Neuronal stem cell (in vitro differentiated cells): Measurements from ENCODE around the gene MZT2A.
"Not testable (repeated sequence)": the region's sequence is repeated elsewhere in the genome, so short reads cannot be mapped to it uniquely, and the experiment has no call there.

Experiments used
- DNase-seq: peaks from one replicate; pipeline ENCODE4 v3.0.0-alpha.2; 2013; ENCODE audit warnings: low spot score
- H2AFZ ChIP-seq: one replicate; pipeline ENCODE4 v1.6.1; 2013; ENCODE audit warnings: mild to moderate bottlenecking, low read length, inconsistent platforms
- H2AK5ac ChIP-seq: 2 replicates; pipeline ENCODE4 v1.6.1; 2013; ENCODE audit warnings: low read depth, mild to moderate bottlenecking, inconsistent platforms, low read length, moderate library complexity, mixed read lengths
- H2BK120ac ChIP-seq: 2 replicates; pipeline ENCODE4 v1.6.1; 2013; ENCODE audit warnings: low read depth, mild to moderate bottlenecking, inconsistent platforms, low read length, moderate library complexity, mixed read lengths
- H2BK12ac ChIP-seq: one replicate; pipeline ENCODE4 v1.6.1; 2013; ENCODE audit warnings: low read length, inconsistent platforms
- H2BK15ac ChIP-seq: 2 replicates; pipeline ENCODE4 v1.6.1; 2013; ENCODE audit warnings: mild to moderate bottlenecking, low read length, inconsistent platforms, mixed read lengths
- H2BK5ac ChIP-seq: one replicate; pipeline ENCODE4 v1.6.1; 2013; ENCODE audit warnings: inconsistent platforms, mild to moderate bottlenecking, low read length, moderate library complexity
- H3K14ac ChIP-seq: one replicate; pipeline ENCODE4 v1.6.1; 2013; ENCODE audit warnings: low read length, inconsistent platforms
- H3K18ac ChIP-seq: 2 replicates; pipeline ENCODE4 v1.6.1; 2013; ENCODE audit warnings: low read length, inconsistent platforms
- H3K23ac ChIP-seq: 2 replicates; pipeline ENCODE4 v1.6.1; 2013; ENCODE audit warnings: low read depth, mild to moderate bottlenecking, mixed read lengths, low read length, inconsistent platforms; ENCODE audit not compliant: poor library complexity
- H3K27ac ChIP-seq: replicated peaks from 3 replicates; pipeline ENCODE4 v1.5.1; 2013; ENCODE audit warnings: low read length, inconsistent platforms
- H3K27me3 ChIP-seq, 3 experiments: 2 replicates each; pipeline ENCODE4 v1.6.1; 2013; ENCODE audit warnings: low read length in 3 of 3, mild to moderate bottlenecking in 2 of 3, inconsistent platforms in 1 of 3, low read depth in 1 of 3, mixed read lengths in 1 of 3, moderate library complexity in 1 of 3; ENCODE audit not compliant: control insufficient read depth in 3 of 3, insufficient read depth in 3 of 3
- H3K36me3 ChIP-seq, 2 donors: replicated peaks in 1 of 2; 2 replicates each; pipeline ENCODE4 v1.6.1; 2013; ENCODE audit warnings: low read length in 2 of 2; ENCODE audit not compliant: control insufficient read depth in 2 of 2, insufficient read depth in 2 of 2
- H3K4ac ChIP-seq: 2 replicates; pipeline ENCODE4 v1.6.1; 2013; ENCODE audit warnings: inconsistent platforms, mild to moderate bottlenecking, low read length, moderate library complexity
- H3K4me1 ChIP-seq, 2 donors: 1 replicate in 1 of 2; 2 replicates in 1 of 2; pipeline ENCODE4 v1.6.1; 2013; ENCODE audit warnings: low read length in 2 of 2, low read depth in 1 of 2; ENCODE audit not compliant: control insufficient read depth in 2 of 2, insufficient read depth in 1 of 2
- H3K4me2 ChIP-seq: one replicate; pipeline ENCODE4 v1.6.1; 2013; ENCODE audit warnings: mild to moderate bottlenecking, low read length, inconsistent platforms; ENCODE audit not compliant: insufficient read depth, poor library complexity, severe bottlenecking
- H3K4me3 ChIP-seq, 2 donors: 2 replicates each; pipeline ENCODE4 v1.5.1; 2013; ENCODE audit warnings: low read length in 2 of 2, mild to moderate bottlenecking in 2 of 2, inconsistent platforms in 1 of 2, moderate library complexity in 1 of 2
- H3K79me1 ChIP-seq: one replicate; pipeline ENCODE4 v1.6.1; 2013; ENCODE audit warnings: low read depth, mild to moderate bottlenecking, inconsistent platforms, low read length, moderate library complexity
- H3K9ac ChIP-seq: one replicate; pipeline ENCODE4 v1.6.1; 2013; ENCODE audit warnings: mild to moderate bottlenecking, low read depth, low read length, inconsistent platforms; ENCODE audit not compliant: poor library complexity
- H3K9me3 ChIP-seq, 2 donors: replicated peaks in 1 of 2; 2 replicates each; pipeline versions ENCODE3 to v1.6.1; 2013; ENCODE audit warnings: low read length in 2 of 2, mild to moderate bottlenecking in 2 of 2, inconsistent platforms in 1 of 2, low read depth in 1 of 2, mixed read lengths in 1 of 2, moderate library complexity in 1 of 2; ENCODE audit not compliant: control insufficient read depth in 2 of 2, insufficient read depth in 1 of 2
- H4K8ac ChIP-seq: one replicate; pipeline ENCODE4 v1.6.1; 2013; ENCODE audit warnings: low read depth, mild to moderate bottlenecking, inconsistent platforms, low read length, moderate library complexity
- H4K91ac ChIP-seq: one replicate; pipeline ENCODE4 v1.6.1; 2013; ENCODE audit warnings: low read length, low read depth, mild to moderate bottlenecking, inconsistent platforms; ENCODE audit not compliant: poor library complexity
- WGBS, 2 donors: extraction: QIAGEN DNeasy Blood & Tissue Kit; methylation state at CpG; one replicate each; pipeline ENCODE4 v1.1.7; 2013; ENCODE audit warnings: missing lambda C conversion rate in 2 of 2, mixed read lengths in 1 of 2; ENCODE audit not compliant: insufficient read length in 2 of 2, insufficient replicate concordance in 1 of 2; ENCODE audit errors: extremely low coverage in 2 of 2; 5-methylcytosine and 5-hydroxymethylcytosine counted together

Gene MZT2A

DNA sequence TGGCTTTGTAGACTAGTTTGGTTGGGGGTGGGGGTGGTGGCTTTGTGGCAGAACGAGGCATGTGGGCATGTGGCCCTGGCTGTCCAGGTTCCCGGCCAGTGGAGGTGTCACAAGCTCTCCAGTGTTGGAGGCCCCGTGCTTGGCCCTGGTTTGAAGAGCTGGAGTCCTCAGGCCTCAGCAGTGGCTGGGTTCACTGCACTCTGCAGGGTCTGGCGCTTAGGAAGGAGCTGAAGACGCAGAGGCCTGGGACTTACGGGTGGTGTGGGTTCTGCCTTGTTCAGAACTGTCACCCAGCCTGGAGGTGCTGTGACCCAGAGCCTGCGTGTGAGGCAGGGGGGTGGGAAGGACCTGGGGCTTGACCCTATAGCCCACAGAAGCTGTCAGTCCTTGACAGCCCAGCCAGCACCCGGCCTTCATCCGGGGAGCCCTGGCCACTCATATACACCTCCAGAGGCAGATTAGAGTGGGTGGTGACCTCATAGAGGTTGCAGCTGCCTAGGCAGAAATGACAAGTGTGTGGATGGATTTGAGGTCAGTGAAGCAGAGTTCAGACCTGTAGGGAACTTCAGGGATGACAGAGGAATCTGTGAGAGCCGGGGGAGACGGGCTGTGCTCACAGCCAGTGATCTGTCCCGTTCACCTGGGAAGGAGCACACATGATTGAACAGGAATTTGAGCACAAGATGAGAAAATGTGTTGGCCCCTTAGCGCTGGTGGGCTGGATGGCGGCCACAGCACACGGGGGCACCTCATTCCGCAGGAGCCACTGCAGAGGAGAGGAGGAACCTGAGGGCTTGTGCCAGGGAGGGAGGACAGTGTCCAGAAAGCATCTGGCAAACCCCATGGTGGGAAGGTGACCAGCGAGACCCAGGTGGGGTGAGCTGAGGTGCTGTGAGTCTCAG lies 20.0 kb upstream of the MZT2A start:
- no CpG with 5 or more reads among the region's 17 CpGs for WGBS, 2 donors
- H3K23ac ChIP-seq, H2BK12ac ChIP-seq, H3K9me3 ChIP-seq, H3K9ac ChIP-seq, H3K79me1 ChIP-seq, H3K18ac ChIP-seq, H2BK120ac ChIP-seq, H2BK15ac ChIP-seq, H3K4me1 ChIP-seq, H3K4ac ChIP-seq, H2AK5ac ChIP-seq, H2BK5ac ChIP-seq, H3K27me3 ChIP-seq, H3K4me2 ChIP-seq, H4K8ac ChIP-seq, DNase-seq, H2AFZ ChIP-seq, H3K4me3 ChIP-seq, H4K91ac ChIP-seq, H3K14ac ChIP-seq, H3K27ac ChIP-seq: not testable (repeated sequence)
- H3K36me3 ChIP-seq: peaks cover 15 to 54% of the 10 kb centered on the region in 2 donors

DNA sequence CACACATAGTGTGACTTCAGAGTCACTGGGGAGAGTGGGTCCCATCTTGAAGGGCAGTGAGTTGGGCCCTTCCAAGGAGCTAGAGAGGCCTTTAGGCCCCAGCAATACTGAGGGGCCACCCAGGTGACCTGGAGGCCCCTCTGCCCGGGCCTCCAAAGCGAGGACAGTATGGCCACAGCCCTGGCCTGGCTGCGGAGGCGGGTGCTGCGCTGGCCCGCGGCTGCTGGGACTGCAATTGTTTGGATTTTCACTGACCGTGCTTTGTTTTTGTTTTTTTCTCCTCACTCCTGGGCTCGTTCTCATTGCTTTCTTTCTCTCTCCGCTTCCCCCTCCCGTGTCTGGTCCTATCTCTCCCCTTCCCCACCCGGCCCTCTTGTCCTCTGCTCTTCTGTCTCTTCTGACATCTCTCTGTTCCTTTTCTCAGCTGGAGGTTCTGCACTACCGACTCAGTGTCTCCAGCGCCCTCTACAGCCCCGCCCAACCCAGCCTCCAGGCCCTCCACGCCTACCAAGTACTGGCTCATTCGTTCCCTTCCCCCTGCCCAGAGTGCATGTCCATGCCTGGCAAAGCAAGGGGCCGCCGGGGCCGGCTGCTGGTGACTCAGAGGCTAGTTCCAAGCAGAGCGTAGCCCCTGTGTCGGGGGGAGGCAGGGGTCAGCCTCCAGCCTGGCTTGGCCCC lies 19.2 kb upstream of the MZT2A start:
- not testable (repeated sequence) for H4K8ac ChIP-seq, H3K27ac ChIP-seq, H2AFZ ChIP-seq, H3K23ac ChIP-seq, H2BK15ac ChIP-seq, H3K79me1 ChIP-seq, DNase-seq, H3K4me3 ChIP-seq, H3K9me3 ChIP-seq, H2AK5ac ChIP-seq, H3K9ac ChIP-seq, H3K14ac ChIP-seq, H3K18ac ChIP-seq, H2BK12ac ChIP-seq, H3K27me3 ChIP-seq, H2BK120ac ChIP-seq, H4K91ac ChIP-seq, H3K4ac ChIP-seq, H3K4me2 ChIP-seq, H3K4me1 ChIP-seq, H2BK5ac ChIP-seq
- peaks cover 18 to 59% of the 10 kb centered on the region in 2 donors for H3K36me3 ChIP-seq
- no CpG with 5 or more reads among the region's 22 CpGs for WGBS, 2 donors

DNA sequence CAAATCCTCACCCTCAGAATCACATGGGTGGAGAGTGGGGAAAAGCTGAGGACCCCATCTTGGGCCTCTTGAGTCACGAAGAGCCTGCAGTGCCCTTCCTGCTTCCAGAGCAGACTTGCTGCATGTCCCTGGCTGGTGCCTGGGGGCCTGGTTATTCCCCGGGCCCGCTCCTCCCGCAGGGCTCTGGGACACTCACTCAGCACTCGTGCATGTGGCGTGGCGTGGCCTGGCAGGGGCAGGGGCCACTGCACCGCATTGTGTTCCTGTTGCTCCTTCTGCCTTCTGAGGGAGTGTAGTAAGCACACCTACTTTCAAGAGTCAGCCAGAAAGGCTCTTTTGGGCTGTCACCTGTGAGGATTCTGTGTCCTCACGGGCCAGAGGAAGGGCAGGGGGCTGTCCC lies 17.4 kb upstream of the MZT2A start:
- Histone ChIP-seq H4K91ac (no peak overlapping the region), H3K36me3 (peaks cover 24 to 70% of the 10 kb centered on the region in 2 donors), H3K4ac (no peak overlapping the region), H3K9me3 (no peaks in the 10 kb centered on the region), H3K27ac (no peak overlapping the region), H2AK5ac (no peak overlapping the region), H3K4me1 (no peaks in the 10 kb centered on the region), H3K79me1 (peaks cover 6% of the 10 kb centered on the region), H4K8ac (no peak overlapping the region), H2BK12ac (no peak overlapping the region), H2BK15ac (no peak overlapping the region), H3K18ac (no peak overlapping the region), H3K4me3 (no peak overlapping the region), H3K23ac (no peak overlapping the region), H2AFZ (no peak overlapping the region), H2BK120ac (no peak overlapping the region), H3K9ac (no peak overlapping the region), H3K14ac (no peak overlapping the region), H3K4me2 (no peak overlapping the region), H2BK5ac (no peak overlapping the region), H3K27me3 (no peaks in the 10 kb centered on the region)
- DNase-seq: no peak
- no CpG with 5 or more reads among the region's 9 CpGs for WGBS, 2 donors

DNA sequence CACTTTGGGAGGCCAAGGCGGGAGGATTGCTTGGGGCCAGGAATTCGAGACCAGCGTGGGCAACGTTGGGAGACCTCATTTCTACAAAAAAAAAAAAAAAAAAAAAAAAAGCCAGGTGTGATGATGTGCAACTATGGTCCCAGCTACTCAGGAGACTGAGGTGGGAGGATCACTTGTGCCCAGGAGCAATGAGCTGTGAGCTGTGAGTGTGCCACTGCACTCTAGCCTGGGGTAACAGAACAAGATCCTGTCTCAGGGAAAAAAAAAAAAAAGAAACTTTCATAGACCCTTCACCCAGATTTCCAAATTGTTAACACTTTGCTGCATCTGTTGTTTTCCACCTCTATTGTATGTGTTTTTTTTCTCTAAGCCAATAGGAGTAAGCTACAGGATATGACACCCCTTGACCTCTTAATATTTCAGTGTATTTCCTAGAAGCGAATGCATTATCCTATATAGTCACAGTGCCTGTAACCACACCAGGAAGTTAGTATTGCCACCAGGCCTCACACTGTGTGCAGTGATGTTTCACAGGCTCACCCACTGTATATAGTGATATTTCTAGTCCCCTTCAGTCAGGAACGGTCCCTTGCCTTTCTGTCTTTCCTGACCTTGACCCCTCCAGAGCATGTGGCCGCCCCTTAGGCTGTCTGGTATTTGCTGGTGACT lies 12.0 kb upstream of the MZT2A start:
- H3K4me2 ChIP-seq, H2BK12ac ChIP-seq, H3K27ac ChIP-seq, H3K79me1 ChIP-seq, H2BK5ac ChIP-seq, H3K14ac ChIP-seq, DNase-seq, H3K27me3 ChIP-seq, H2AFZ ChIP-seq, H2BK15ac ChIP-seq, H4K91ac ChIP-seq, H3K4ac ChIP-seq, H3K4me3 ChIP-seq, H2AK5ac ChIP-seq, H2BK120ac ChIP-seq, H4K8ac ChIP-seq, H3K18ac ChIP-seq, H3K4me1 ChIP-seq, H3K9me3 ChIP-seq, H3K9ac ChIP-seq, H3K23ac ChIP-seq: not testable (repeated sequence)
- H3K36me3 ChIP-seq: peaks cover 40 to 86% of the 10 kb centered on the region in 2 donors
- no CpG with 5 or more reads among the region's 7 CpGs for WGBS, 2 donors
